Endometrial microvascular endothelial cells (primary cell): ENCODE data around the gene FRMPD4. TPM values are rescaled to one million over a fixed set of nuclear protein-coding genes. Genes with fewer than 3 reads are reported as not detected.

Experiments used
- in situ Hi-C: cut with HindIII; loops from 2 replicates; pipeline ENCODE4 v1.10.0; 2017; ENCODE audit warnings: low sequenced_read_pairs, low pct_unique_long_range_greater_than_20kb; ENCODE audit errors: inconsistent ontology term
- total RNA-seq: library from RNA; depleted of rRNA; stranded (reverse); fragments of >200 nt; gene quantifications from one replicate; pipeline ENCODE4 v1.2.3, GENCODE V29; 2015; ENCODE audit errors: inconsistent ontology term

Gene FRMPD4
- total RNA-seq, 1 donor from 2014 or later: not detected

DNA sequence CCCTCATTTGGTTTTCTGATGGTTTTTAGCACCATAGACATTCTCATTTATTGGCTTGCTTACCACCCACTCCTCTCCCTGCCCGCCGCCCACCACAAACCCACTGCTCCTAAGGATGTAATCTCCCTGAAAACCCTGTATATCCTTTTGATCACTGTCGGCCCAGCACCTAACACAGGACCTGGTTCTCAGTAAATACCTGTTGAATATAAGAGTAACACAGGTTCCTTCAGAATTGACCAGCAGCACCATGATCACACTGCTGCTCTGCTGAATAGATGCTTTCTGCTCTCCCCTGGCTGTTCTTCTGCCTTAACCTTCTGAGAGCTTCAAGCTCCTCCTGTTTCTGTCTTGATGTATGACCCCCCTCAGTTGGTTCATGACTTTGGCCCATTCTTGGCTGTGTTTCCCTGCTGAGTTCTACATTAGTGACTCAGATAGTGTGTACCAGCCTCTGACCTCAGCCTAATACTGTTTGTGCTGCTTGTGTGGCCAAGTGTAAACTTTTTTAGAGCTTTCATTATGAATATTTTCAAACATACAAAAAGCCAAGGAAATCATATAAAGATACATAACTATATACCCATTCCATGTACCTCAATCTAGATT is 265.3 kb downstream of the FRMPD4 start:
- in situ Hi-C loops: no loop called here

DNA sequence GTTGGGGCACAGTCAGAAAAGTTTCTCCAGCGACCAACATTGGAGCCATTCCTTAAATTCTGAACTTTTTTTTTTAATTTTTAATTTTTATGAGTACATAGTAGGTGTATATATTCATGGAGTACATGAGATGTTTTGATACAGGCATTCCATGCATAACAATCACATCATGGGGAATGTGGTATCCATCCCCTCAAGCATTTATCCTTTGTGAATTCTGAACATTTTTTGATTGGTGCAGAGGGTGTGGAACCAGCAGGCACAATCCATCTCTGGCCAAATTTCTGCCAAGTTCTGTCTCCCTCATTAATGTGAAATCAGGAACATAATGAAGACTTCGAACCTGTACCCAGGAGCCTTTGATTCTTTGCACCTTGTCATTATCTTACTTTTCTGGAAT is 267.0 kb downstream of the FRMPD4 start:
- in situ Hi-C loops: no loop called here

DNA sequence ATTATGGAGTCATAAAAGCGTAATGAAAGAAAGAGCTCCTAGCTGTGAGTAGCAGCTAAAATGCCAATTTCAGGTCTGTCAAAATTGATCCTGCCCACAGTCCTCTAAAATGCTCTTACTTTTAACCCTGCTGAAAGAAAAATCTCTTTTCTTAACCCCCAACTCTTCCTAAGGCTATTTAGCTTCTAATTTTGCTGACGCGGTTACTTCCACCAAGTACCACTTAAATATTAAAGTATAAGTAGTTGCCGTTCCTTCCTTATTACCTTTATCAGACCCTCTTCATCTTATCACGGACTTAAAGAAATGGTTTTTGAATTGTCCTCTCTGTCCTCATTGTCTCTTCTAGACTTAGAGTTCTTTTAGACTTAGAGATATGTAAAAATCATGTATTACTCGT is 272.2 kb downstream of the FRMPD4 start:
- in situ Hi-C loops: no loop called here

DNA sequence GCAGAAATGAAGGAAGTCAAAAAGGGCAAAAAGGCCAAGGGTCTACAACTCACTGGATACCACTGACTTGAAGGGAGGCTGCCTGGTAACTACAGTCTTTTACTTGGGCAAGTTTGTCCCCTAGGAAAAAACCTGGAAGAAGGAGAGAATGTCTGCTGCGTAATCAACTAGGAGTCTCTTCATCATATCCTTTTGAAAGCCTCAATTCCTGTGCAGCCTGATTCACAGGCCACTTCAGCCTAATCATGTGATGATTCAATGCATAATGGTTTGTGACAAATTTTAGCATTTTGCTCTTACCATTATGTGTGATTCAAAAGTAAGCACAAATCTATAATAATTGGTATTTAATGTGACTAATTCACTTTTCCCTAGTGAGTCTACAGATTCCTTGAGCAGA is 273.6 kb downstream of the FRMPD4 start:
- in situ Hi-C loops: no loop called here

DNA sequence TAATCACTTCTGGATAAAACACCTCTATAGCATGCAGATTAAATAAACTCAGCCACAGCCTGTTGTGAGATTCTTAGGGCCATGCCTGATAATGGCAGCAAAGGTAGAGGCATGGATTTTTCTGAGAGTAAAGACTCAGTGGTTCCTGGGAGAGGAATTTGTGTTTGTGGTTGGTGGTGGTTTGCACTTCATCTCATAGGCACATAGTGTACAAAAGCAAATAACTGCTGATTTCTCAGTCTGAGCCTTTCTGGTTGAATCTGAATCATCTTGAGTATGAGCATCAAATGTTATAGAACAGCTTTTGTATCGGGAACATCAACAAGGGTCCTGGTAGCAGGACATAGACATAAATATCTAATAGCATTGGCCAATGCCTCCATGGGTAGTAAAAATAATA is 274.3 kb downstream of the FRMPD4 start:
- in situ Hi-C loops: no loop called here

DNA sequence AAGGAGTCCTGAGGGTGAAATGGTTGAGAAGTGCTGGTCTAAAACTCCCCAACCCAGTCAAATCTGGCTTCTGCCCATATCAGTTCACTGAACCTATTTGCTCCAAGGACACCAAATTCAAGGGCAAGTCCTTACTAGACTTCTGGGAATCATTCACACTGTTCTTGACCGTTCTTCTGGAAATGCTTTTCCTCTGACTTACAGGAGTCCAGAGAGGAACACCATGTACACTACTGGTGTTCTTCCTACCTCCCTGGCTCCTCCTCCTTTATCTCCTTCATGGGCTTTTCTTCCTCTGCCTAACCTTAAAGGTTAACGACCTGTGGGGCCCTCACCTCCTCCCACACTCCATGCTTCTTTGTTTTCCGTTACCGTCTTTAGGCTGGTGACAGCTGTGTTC is 281.3 kb downstream of the FRMPD4 start:
- in situ Hi-C loops: no loop called here

DNA sequence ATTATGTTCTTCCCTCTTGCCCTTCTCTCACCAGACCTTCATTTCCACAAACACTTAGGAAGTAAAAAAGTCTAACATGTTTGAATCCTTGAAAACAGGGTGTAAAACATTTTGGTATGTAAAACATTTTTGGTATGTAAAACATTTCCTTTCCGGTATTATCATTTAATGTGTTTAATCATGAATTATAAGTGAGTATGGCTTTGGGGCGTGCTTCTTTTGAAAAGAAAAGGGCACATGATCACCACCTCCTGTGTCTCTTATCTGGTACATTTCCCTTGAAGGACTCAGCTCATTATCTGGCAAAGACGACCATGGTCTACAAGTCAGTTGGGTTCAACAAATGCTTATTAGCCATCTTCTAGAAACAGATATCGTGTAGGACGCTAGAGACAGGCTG is 283.6 kb downstream of the FRMPD4 start:
- in situ Hi-C loops: no loop called here

DNA sequence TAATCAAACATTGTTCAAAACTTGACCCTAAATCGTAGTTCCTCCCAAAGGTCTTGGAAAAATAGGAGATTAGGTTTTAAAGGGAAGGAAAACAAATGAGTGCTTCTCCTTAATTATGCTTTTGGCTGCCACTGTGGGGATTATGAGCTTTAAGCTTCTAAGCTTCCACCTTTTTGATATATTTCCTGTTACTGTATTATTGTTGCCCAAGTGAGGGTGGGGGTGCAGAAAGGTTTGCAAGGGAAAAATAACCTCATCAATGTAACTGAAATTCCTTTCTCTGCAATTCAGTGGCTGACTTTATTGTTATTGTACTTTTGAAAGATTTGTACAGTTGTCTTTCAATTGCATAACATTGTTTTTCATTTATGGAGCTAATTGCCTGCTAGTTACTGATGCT is 285.1 kb downstream of the FRMPD4 start:
- in situ Hi-C loops: no loop called here

DNA sequence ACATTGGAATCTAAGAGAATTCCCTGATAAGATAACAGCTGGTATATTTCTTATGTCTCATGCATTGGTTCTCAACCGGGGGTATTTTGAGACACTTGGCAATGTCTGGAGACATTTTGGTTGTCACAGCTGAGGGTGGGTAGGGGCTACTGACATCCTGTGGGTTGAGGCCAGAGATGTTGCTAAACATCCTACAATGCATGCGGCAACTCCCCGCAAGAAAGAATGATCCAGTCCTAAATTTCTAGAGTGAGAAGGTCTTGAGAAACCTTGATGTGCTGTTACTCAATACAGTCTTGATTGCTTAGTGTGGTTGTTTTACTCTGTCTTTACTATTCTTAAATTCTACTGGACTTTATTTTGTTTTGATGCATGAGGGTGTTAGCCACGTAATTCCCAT is 287.2 kb downstream of the FRMPD4 start:
- in situ Hi-C loops: no loop called here

DNA sequence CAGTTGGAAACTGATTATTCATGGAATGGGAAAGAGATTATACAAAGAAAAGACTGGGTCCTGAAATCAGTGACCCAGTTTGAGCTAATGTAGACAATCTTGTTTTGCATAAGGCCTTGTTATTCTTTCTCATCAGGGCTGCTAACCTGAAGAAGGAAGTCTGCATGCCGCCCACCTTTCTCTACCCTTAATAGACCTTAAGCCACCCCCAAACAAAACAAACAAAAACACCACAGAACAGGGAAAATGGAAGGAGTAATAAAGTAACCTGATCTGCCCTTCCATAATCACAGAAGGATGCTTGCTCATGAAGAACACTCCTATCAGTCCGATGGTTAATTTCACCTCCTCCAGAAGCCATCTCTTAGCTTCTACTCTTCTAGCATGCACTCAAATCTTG is 288.1 kb downstream of the FRMPD4 start:
- in situ Hi-C loops: no loop called here

DNA sequence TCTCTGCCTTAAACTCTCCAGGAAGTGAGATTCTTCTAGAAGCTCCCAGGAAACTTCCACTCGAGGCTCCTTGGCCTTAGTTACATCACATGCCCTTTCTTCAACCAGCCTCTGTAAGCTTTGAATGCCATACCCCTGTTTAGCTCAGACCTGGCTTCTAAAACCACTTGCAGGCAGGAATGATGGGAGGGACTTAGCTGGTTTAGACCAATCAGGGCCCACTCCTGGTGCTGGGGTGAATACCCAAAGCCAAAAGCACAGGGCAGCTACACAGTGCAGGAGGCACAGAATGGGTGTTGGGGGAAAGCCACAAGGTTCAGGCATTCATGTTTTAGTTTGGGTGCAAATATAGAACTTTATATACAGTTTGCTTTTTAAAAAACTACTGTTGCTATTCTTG is 296.2 kb downstream of the FRMPD4 start:
- in situ Hi-C loops: no loop called here

DNA sequence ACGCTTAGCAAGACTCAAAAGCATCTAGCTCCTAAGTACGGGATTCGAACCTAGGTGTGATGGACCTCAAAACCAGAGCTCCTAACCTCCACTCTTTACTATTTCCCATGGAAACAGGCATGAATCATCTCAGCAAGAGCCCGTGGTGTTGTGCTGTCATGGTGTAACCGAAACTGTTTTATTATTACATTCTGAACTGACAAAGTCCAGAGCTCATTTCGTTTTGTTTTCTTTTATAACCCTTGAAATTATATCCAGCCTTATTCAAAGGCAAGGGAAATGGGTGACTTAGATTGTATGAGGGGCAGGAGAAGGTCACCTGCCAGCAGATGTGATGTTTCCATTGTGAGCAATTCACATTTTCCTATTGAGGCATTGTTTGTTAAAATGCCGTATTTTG is 301.1 kb downstream of the FRMPD4 start:
- in situ Hi-C loops: no loop called here

DNA sequence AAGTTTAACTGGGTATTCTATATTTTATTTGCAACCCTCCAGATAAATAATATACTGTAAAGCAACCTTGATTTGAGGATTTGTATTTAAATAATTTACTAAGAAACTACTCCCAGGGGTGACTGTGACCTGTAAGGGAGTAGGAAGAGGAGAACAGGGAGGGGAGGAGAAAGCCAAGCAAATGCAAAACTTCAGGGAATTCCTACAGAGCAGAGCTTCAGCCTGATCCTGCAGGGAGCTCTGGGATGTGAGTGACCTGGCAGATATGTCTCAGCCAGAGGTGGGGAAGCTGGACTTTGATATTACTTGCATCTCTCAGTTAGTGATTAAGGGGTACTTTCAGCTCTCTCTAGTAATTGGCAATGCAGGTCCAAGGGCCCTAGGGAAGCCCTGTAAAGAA is 302.0 kb downstream of the FRMPD4 start:
- in situ Hi-C loops: no loop called here

DNA sequence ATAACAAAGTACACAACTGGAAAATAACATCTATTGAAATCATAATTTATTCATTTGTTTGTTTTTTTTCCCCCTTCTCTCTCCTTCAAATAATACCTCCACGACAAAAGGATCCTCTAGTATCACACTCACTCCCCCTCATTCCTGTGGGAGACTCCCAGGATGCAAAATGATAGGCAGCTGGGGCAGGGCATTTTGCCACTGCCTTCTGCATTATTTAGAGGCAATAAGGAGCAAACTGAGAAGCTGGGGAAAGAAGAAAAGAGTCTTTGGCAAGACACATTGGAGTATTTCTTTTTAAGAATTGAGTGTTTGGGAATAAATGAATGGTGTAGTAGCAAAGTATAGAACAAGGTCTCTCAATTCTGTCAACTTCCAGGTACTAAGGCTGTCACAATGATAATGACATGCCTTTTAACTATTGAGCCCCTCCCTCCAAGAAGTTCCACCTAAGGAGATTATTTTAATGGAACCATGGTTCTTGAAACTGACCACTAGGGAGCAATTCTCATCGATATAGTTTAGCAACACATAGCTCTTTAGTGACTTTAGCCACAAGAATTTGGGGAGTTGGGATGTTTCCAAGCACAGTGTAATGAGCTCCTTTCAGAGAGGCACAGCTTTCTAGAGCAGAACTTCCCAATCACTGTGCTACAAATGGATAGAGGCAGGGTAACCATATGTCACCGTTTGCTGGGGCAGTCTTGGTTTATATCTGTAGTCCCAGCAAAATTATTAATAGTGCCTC is 303.3 kb downstream of the FRMPD4 start:
- in situ Hi-C loops: no loop called here

DNA sequence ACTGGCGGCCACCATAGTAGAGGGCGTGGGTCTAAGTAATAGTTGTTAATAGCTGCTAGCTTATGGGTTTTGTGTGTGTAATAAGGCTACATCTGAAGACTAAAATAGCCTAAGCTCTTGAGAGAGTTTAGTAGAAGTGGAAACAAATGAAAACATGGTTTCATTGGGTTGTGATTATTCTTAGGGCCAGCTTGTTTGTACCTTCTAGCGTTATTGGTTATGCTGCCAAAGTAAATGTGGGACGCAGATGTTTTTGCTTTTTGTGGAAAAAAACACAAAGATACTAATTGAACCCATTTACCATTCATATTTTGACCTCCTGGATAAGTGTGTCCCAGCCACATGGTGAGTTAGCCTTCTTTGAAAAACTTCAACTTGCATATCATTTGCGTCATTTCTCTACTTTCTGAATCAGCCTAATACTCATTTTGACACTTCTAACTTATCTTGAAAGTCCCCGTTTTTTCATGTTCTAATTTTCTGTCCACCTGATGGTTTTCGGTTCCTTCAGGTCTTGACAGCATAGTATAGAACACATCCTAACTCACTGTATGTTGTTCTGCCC is 305.3 kb downstream of the FRMPD4 start:
- in situ Hi-C loops: no loop called here

DNA sequence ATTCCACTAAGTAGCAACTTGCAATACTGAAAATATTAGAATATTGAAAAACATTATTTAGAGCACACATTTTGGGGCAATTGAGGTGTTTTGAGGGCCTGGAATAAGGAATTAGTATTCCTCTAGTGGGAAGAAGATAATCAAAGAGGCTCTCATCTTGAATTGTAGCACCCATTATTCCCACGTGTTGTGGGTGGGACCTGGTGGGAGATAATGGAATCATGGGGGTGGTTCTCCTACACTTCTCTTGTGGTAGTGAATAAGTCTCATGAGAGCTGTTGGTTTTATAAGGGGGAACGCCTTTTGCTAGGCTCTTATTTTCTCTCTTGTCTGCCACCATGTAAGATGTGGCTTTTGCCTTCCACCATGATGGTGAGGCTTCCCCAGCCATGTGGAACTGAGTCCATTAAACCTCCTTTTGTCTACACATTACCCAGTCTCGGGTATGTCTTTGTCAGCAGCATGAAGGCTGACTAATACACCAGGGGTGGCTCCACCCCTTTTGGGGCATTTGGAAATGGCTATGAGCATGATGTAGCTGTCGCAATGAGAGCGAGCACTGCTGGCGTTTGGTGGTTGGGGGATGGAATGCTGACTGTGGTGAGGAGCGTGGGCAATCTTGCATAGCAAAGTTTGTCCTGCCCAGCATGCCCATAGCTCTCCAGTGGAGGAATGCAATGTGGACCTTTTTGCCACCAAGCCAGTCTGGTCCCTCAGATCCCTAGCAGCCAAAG is 308.2 kb downstream of the FRMPD4 start:
- in situ Hi-C loops: no loop called here

DNA sequence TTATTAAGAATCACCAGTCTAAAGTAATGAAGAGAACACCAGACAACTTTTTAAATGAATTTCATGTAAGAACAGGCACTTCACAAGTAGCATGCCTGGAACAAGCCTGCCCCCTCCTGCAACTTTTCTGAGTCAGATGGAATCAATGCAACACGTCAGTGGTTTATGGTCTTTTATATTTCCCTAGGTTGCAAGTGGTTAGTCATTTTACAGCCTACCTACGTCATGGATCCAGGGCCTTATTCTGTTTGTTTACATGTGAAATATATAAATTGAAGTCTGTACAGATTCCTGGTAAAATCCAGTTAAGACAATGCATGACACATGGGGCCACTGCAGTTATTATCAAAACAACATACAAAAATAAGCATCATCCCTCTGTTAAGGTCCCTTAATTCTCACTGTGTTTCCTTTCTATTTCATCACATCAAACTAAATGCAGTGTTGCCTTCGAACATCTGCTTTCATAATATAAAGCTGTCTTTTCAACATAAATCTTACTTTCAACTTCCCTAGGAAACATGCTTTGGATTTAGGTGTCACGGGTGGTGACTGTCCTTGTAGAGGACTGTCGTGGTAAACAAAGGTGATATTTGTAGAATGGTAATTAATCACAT is 309.3 kb downstream of the FRMPD4 start:
- in situ Hi-C loops: no loop called here

DNA sequence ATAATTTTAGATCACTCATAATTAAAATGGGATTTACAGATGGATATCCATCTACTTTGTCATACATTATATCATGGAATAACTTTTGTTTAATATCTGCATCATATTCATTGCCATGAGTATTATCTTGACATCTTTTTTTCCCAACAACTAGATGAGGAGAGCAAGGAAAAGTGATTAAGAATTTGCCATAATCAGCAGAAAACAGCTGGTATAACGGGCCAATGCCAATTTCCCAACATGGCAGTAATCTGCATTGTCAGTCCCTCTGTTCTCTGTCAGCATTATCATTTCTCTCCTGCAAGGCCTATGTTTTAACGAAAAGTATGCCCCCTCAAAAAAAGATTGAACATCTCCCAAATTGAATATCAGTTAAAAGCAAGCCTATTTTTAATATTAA is 314.0 kb downstream of the FRMPD4 start:
- in situ Hi-C loops: no loop called here

DNA sequence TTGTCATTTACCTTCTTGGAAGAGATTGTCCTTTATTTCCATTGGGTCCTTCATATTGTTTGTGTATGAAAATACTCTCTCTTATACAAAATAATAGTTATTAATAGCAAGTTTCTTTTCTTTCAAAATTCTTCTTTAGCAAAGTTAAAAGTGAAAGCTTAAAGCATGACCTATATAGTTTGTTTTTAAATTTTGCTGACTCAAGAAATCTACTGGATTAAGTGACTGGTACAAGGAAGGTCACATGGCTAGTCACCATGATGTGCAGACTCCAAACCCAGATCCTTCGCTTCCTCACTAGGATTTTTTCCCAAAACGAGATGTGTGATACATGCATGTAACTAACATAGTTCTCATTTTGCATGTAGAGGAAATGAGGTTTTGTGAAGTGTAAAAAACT is 322.7 kb downstream of the FRMPD4 start:
- in situ Hi-C loops: no loop called here

DNA sequence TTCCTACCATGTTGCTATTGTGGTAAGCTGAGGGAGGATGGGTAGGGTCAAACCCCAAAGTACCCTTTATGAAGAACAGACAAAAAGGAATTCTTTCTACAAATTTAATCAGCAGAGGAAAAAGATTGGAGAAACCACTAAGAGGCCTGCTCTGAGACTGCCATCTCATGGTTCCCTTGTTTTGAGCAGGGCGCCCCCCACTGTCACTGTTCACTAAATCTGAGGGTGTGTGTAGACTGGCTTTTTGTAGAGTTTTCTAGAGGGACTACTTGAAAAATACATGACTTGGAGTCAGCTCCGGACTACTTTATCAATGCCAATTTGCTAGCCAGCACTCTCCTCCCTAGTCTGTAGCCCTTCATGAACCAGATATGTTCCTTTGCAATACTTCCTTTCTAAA is 324.8 kb downstream of the FRMPD4 start:
- in situ Hi-C loops: no loop called here
